HuH-7 (cell line): ENCODE results near the gene ADGRB3.

Experiments used
- DNase-seq: peaks from one replicate; pipeline ENCODE4 v3.0.0; 2011; ENCODE audit warnings: low spot score

ADGRB3 gene

GRCh38 chr6:68634726-68635411 is at the start of gene ADGRB3:
ADGRB3 (plus strand) TSS chr6:68635282; CDS start chr6:68638676, 3,394 bp downstream.
- DNase-seq: peak; percentile 76

- DNase-seq: no peak
These were observed 41.5 kb upstream of the ADGRB3 start for GRCh38 chr6:68593558-68593957.

GRCh38 chr6:68597642-68598041 is 37.4 kb upstream of the ADGRB3 start:
- no peak for DNase-seq

GRCh38 chr6:68615938-68616337 is 19.1 kb upstream of the ADGRB3 start:
- DNase-seq: no peak

GRCh38 chr6:68625998-68626397 is 9.1 kb upstream of the ADGRB3 start:
- no peak for DNase-seq

- no peak for DNase-seq
These were observed 6.9 kb upstream of the ADGRB3 start for GRCh38 chr6:68628161-68628560.

- no peak for DNase-seq
These were observed 2.3 kb upstream of the ADGRB3 start for GRCh38 chr6:68632734-68633133.

GRCh38 chr6:68633281-68633971 is 1.7 kb upstream of the ADGRB3 start:
- no peak for DNase-seq

- no peak for DNase-seq
These were observed 933 bp upstream of the ADGRB3 start for GRCh38 chr6:68633972-68634725.

GRCh38 chr6:68635412-68635705 is 277 bp downstream of the ADGRB3 start:
- DNase-seq: no peak

- DNase-seq: peak; percentile 33
These were observed 828 bp downstream of the ADGRB3 start for GRCh38 chr6:68635706-68636513.

- DNase-seq: no peak
These were observed 1.6 kb downstream of the ADGRB3 start for GRCh38 chr6:68636666-68637065.

- no peak for DNase-seq
These were observed 2.0 kb downstream of the ADGRB3 start for GRCh38 chr6:68637071-68637470.

GRCh38 chr6:68637782-68638181 is 2.7 kb downstream of the ADGRB3 start:
- DNase-seq: no peak

GRCh38 chr6:68638230-68638900 is 3.3 kb downstream of the ADGRB3 start:
- DNase-seq: peak; percentile 24

GRCh38 chr6:68639211-68639610 is 4.1 kb downstream of the ADGRB3 start:
- DNase-seq: no peak

- DNase-seq: no peak
These were observed 4.9 kb downstream of the ADGRB3 start for GRCh38 chr6:68639826-68640490.

GRCh38 chr6:68640491-68640835 is 5.4 kb downstream of the ADGRB3 start:
- DNase-seq: no peak

GRCh38 chr6:68641172-68641571 is 6.1 kb downstream of the ADGRB3 start:
- DNase-seq: no peak

GRCh38 chr6:68642081-68642480 is 7.0 kb downstream of the ADGRB3 start:
- DNase-seq: no peak

GRCh38 chr6:68642977-68643376 is 7.9 kb downstream of the ADGRB3 start:
- DNase-seq: no peak
